GM21515 (cell line): ENCODE data around the gene SH3BGRL2.
"Not testable (repeated sequence)": the region's sequence is repeated elsewhere in the genome, so short reads cannot be mapped to it uniquely, and the experiment has no call there.

ENCODE experiments used
- ATAC-seq: cut with Tn5 transposase; IDR thresholded peaks from one replicate; pipeline ENCODE4 v1.9.1; 2021; ENCODE audit not compliant: unreplicated experiment

SH3BGRL2 gene

GRCh38 chr6:79734374-79734773, 103.2 kb downstream of the SH3BGRL2 start:
- ATAC-seq = no peak

- ATAC-seq = no peak
These were observed 104.1 kb downstream of the SH3BGRL2 start for GRCh38 chr6:79735183-79735582.

GRCh38 chr6:79737172-79737571, 106.0 kb downstream of the SH3BGRL2 start:
- no peak for ATAC-seq

GRCh38 chr6:79742030-79742429, 110.9 kb downstream of the SH3BGRL2 start:
- ATAC-seq = no peak

- ATAC-seq = not testable (repeated sequence)
These were observed 114.2 kb downstream of the SH3BGRL2 start for GRCh38 chr6:79745282-79745681.

GRCh38 chr6:79746325-79746724, 115.2 kb downstream of the SH3BGRL2 start:
- not testable (repeated sequence) for ATAC-seq

- no peak for ATAC-seq
These were observed 119.7 kb downstream of the SH3BGRL2 start for GRCh38 chr6:79750806-79751205.
